Skeletal muscle tissue (tissue), 4 donors: ENCODE results near the gene SCYGR2. TPM values are rescaled to one million over a fixed set of nuclear protein-coding genes. Genes with fewer than 3 reads are reported as not detected.

Source experiments
- H3K27ac ChIP-seq: one replicate; pipeline ENCODE4 v1.7.0; 2013; ENCODE audit warnings: mild to moderate bottlenecking, low read depth, low read length, inconsistent platforms
- H3K27me3 ChIP-seq, 3 donors: one replicate each; pipeline ENCODE4 v1.7.0; 2013; ENCODE audit warnings: low read length in 3 of 3; ENCODE audit not compliant: control insufficient read depth in 3 of 3, insufficient read depth in 3 of 3
- H3K36me3 ChIP-seq, 3 donors: one replicate each; pipeline ENCODE4 v1.7.0; 2013; ENCODE audit warnings: low read length in 3 of 3; ENCODE audit not compliant: control insufficient read depth in 3 of 3, insufficient read depth in 3 of 3
- H3K4me1 ChIP-seq, 3 donors: one replicate each; pipeline ENCODE4 v1.7.0; 2013; ENCODE audit warnings: low read length in 3 of 3, mild to moderate bottlenecking in 3 of 3; ENCODE audit not compliant: control insufficient read depth in 3 of 3, insufficient read depth in 3 of 3
- H3K4me3 ChIP-seq, 3 donors: one replicate each; pipeline ENCODE4 v1.7.0; 2013; ENCODE audit warnings: low read length in 3 of 3
- H3K9ac ChIP-seq, 3 donors: one replicate each; pipeline ENCODE4 v1.7.0; 2013; ENCODE audit warnings: low read length in 3 of 3, mild to moderate bottlenecking in 3 of 3, moderate library complexity in 2 of 3, low read depth in 1 of 3
- H3K9me3 ChIP-seq, 3 donors: one replicate each; pipeline ENCODE4 v1.7.0; 2013; ENCODE audit warnings: low read length in 3 of 3; ENCODE audit not compliant: control insufficient read depth in 3 of 3
- total RNA-seq: library from RNA; depleted of rRNA; stranded (reverse); fragments of >200 nt; gene quantifications from one replicate; pipeline ENCODE4 v1.2.3, GENCODE V29; 2014
- donor health status: Osteomylitis.

SCYGR2 gene
- total RNA-seq, 1 donor from 2014 or later: not detected

- Histone ChIP-seq H3K36me3 (no peaks in the 10 kb centered on the region), H3K27ac (no peak overlapping the region), H3K9ac (no peak overlapping the region), H3K27me3 (no peaks in the 10 kb centered on the region), H3K4me1 (no peaks in the 10 kb centered on the region), H3K9me3 (no peaks in the 10 kb centered on the region), H3K4me3 (no peak overlapping the region)
Measured at GRCh38 chr2:227608561-227609338, 10.1 kb downstream of the SCYGR2 start.

DNA sequence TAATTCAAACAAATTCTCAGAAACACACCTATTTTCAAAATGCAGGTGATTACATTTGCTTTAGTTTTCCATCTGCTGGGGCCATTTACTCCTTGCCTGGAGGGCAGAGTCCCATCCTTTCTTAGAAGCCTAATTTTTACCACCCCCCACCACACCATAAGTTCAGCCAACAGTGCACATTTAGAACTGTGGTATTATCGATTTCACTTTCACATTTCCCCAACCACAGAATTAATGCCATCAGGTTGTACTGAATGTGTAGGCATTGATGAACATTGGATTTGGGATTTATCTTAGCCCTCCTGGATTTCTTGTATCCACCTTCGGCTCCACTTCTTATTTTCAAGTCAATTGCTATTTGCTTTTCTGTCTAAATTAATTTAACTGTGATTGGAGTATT, 11.4 kb downstream of the SCYGR2 start:
- Histone ChIP-seq H3K4me3 (no peak overlapping the region), H3K9me3 (no peaks in the 10 kb centered on the region), H3K27me3 (peaks cover 0 to 1% (median 1%) of the 10 kb centered on the region in 3 donors), H3K9ac (no peak overlapping the region), H3K36me3 (no peaks in the 10 kb centered on the region), H3K4me1 (no peaks in the 10 kb centered on the region), H3K27ac (no peak overlapping the region)

- H3K27me3 ChIP-seq: peaks cover 2 to 7% (median 4%) of the 10 kb centered on the region in 3 donors
- H3K36me3 ChIP-seq: no peaks in the 10 kb centered on the region
- H3K9me3 ChIP-seq: no peaks in the 10 kb centered on the region
- H3K4me1 ChIP-seq: peaks cover 0 to 3% (median 2%) of the 10 kb centered on the region in 3 donors
- H3K27ac ChIP-seq: no peak overlapping the region
- H3K9ac ChIP-seq: no peak overlapping the region
- no peak overlapping the region for H3K4me3 ChIP-seq
Measured at GRCh38 chr2:227612546-227613271, 14.0 kb downstream of the SCYGR2 start.

- H3K9me3 ChIP-seq: no peaks in the 10 kb centered on the region
- H3K4me3 ChIP-seq: no peak overlapping the region
- no peaks in the 10 kb centered on the region for H3K36me3 ChIP-seq
- H3K4me1 ChIP-seq: peaks cover 0 to 3% (median 2%) of the 10 kb centered on the region in 3 donors
- no peak overlapping the region for H3K27ac ChIP-seq
- H3K9ac ChIP-seq: no peak overlapping the region
- H3K27me3 ChIP-seq: peaks cover 2 to 7% (median 5%) of the 10 kb centered on the region in 3 donors
Measured at GRCh38 chr2:227613272-227613660, 14.6 kb downstream of the SCYGR2 start.

DNA sequence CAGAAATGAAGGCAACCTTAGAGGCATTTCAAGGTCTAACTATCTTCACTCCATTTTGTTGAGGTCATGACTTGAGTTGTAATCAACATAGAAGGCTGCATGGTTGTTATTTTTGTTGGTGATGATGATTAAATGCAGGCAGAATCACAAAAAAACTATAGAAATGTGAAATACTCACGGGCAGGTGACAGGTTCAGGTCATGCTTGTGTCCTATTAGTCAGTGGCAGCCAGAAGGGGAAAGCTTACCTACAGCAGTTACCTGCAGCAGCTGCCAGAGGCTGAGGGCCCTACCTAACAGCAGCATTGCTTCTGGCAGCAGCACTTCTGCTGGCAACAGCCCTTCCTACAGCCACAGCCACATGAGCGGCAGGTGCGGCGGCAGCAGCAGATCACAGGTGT, 15.6 kb downstream of the SCYGR2 start:
- Histone ChIP-seq H3K9me3 (no peaks in the 10 kb centered on the region), H3K27ac (no peak overlapping the region), H3K4me3 (no peak overlapping the region), H3K9ac (no peak overlapping the region), H3K4me1 (peaks cover 0 to 3% (median 2%) of the 10 kb centered on the region in 3 donors), H3K27me3 (peaks cover 2 to 7% (median 5%) of the 10 kb centered on the region in 3 donors), H3K36me3 (no peaks in the 10 kb centered on the region)

- peaks cover 2 to 7% (median 5%) of the 10 kb centered on the region in 3 donors for H3K27me3 ChIP-seq
- H3K9me3 ChIP-seq: no peaks in the 10 kb centered on the region
- peaks cover 0 to 3% (median 2%) of the 10 kb centered on the region in 3 donors for H3K4me1 ChIP-seq
- H3K4me3 ChIP-seq: no peak within 1 kb of the TSS
- H3K9ac ChIP-seq: no peak within 1 kb of the TSS
- no peaks in the 10 kb centered on the region for H3K36me3 ChIP-seq
- no peak within 1 kb of the TSS for H3K27ac ChIP-seq
Measured at GRCh38 chr2:227614740-227615139, 16.0 kb downstream of the SCYGR2 start, which contains the start of gene SCYGR3. Gene SCYGR3 (minus strand): TSS chr2:227614840. CDS start chr2:227614840, 0 bp downstream.

- Histone ChIP-seq H3K9me3 (no peaks in the 10 kb centered on the region), H3K9ac (no peak overlapping the region), H3K4me3 (no peak overlapping the region), H3K27ac (no peak overlapping the region), H3K27me3 (peaks cover 2 to 7% (median 5%) of the 10 kb centered on the region in 3 donors), H3K36me3 (no peaks in the 10 kb centered on the region), H3K4me1 (peaks cover 0 to 3% (median 2%) of the 10 kb centered on the region in 3 donors)
Measured at GRCh38 chr2:227615181-227615580, 16.5 kb downstream of the SCYGR2 start.

DNA sequence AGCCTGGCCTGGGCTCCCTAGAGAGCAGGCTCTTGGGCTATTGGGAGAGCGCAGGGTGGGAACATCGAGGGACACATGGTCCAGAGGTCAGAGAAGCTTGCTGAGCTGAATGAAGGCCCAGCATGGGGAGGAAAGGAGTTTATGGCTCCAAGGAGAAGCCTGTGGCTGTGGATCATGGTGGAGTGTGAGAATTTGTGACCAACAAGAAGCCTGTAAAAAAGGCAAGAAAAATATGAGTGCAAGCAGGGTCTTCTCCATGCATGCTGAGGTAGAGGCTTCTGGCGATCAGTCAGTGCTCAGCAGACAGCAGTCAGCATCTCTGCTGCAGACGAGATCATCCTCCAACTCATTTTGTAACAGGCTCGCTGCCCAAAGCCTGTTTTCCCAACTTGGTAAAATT, 17.2 kb downstream of the SCYGR2 start:
- Histone ChIP-seq H3K9ac (no peak overlapping the region), H3K4me1 (peaks cover 0 to 3% (median 2%) of the 10 kb centered on the region in 3 donors), H3K27ac (no peak overlapping the region), H3K9me3 (no peaks in the 10 kb centered on the region), H3K27me3 (peaks cover 2 to 7% (median 5%) of the 10 kb centered on the region in 3 donors), H3K36me3 (no peaks in the 10 kb centered on the region), H3K4me3 (no peak overlapping the region)

GRCh38 chr2:227616631-227617030, 17.9 kb downstream of the SCYGR2 start:
- Histone ChIP-seq H3K4me1 (peaks cover 0 to 3% (median 2%) of the 10 kb centered on the region in 3 donors), H3K4me3 (no peak overlapping the region), H3K9me3 (peaks cover 0 to 2% (median 0%) of the 10 kb centered on the region in 3 donors), H3K27me3 (peaks cover 2 to 7% (median 5%) of the 10 kb centered on the region in 3 donors), H3K27ac (no peak overlapping the region), H3K36me3 (no peaks in the 10 kb centered on the region), H3K9ac (no peak overlapping the region)
